GM18858 (cell line): ENCODE measurements around the gene GTF2H1.
"Not testable (repeated sequence)": the region's sequence is repeated elsewhere in the genome, so short reads cannot be mapped to it uniquely, and the experiment has no call there.

ENCODE experiments used
- ATAC-seq: cut with Tn5 transposase; IDR thresholded peaks from one replicate; pipeline ENCODE4 v1.9.1; 2021; ENCODE audit not compliant: unreplicated experiment

GTF2H1 gene

DNA sequence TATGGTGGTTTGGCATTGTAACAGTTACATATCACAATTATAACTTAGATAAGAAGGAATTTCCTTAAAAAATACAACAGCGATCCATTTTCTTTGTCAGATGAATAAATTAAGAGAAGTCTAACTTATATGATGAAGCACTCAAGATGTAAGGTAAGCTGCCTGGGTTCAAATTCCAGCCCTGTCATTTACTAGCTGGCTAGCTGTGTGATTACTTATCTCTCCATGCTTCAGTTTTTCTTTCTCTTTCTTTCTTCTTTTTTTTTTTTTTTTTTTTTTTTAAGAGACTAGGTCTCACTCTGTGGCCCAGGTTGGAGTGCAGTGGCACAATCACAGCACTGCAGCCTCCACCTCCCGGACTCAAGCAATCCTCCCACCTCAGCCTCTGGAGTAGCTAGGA lies 49.8 kb downstream of the GTF2H1 start:
- ATAC-seq: no peak

DNA sequence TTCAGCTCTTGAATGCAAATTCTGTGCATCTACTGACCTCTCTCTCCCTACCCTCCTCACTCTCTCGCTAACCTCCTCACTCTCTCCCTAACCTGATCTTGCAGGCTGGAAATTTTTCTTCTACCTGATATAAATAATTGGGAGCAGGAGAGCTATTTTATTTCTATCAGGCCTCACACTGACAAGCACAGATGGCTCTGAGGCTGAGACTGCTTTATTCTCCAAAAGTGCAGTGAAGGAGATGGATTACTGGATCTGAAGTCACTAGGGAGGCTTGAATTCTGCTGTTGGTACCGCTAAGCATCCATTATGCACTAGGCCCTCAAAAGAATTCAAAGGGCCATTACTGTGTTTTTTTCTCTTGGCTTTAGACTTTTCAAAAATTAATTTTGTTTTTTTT lies 52.6 kb downstream of the GTF2H1 start:
- ATAC-seq: no peak

DNA sequence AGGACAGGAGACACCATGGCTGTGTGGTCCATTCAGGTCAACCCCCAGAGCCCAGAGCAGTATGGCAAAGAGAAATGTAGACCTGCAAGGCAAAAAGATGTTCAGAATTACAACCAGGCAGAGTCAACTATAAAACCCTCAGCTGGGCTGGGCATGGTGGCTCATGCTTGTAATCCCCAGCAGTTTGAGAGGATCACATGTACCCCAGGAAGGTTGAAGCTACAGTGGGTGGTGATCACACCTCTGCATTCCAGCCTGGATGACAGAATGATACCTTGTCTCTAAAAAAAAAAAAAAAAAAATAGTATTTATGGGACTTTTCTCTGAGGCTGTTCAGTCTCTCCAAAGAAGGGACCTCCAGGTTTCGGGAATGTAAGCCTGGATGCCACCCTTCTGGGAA lies 53.6 kb downstream of the GTF2H1 start:
- ATAC-seq: no peak

DNA sequence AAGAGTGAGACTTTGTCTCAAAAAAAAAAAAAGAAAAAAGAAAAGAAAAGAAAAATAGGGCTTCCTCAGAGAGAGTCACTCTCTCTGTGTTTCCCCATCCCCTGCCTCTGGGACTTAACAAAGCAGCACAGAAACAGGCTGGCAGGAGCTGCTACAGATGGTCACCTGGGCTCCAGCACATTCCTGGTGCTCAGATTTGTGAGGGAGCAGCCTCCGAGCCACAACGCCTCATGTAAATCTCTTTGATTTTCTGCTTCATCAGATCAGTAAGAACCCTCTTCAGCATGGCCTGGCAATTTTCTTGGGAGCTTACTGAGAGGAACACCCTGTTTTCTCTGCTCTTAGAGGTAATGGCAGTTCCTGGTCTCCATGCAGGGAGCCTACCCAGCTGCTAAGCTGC lies 56.8 kb downstream of the GTF2H1 start:
- no peak for ATAC-seq

- ATAC-seq: peak; percentile 88
Observed at GRCh38 chr11:18383388-18384156, 61.2 kb downstream of the GTF2H1 start.

DNA sequence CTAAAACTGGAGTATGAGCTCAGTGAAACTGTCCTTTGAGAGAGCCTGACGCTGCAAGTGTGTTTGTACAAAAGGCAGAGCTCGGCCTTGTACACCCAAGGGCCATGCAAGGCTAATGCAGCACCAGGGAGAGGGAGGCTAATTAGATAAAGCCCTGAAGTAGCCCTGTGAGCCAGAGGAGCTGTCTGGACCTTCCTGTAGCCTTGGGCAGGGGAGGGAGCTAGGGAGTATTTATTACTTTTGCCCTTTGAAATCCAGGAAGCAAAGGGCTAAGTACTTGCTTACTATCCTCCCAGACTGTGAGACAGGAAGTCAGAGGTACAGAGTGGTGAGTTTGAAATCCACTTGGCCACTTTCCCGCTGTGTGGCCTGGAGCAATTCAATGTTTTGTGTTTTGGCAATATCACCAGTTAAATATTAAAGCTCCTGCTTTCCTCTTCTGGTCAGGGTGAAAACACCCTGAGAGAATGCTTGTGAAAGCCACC lies 61.8 kb downstream of the GTF2H1 start:
- ATAC-seq: peak; percentile 20

DNA sequence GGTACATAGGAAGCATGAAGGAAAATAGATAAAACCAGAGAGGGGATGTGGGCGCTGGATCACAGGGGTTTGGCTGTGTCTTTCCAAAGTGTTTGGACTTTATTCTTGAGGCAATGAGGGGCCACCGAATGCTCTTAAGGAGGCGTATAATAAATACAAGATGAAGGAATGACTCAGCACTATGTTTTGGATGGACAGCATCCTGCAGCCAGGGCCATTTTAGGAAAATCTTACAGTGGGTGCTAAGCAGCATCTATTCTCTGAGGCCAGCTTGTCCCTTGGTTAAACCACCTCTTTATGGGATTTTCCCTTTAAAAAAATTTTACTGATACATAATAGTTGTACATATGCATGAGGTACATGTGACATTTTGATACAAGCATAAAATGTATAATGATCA lies 67.7 kb downstream of the GTF2H1 start:
- no peak for ATAC-seq

GRCh38 chr11:18392434-18393321 lies 70.3 kb downstream of the GTF2H1 start:
- ATAC-seq: no peak

DNA sequence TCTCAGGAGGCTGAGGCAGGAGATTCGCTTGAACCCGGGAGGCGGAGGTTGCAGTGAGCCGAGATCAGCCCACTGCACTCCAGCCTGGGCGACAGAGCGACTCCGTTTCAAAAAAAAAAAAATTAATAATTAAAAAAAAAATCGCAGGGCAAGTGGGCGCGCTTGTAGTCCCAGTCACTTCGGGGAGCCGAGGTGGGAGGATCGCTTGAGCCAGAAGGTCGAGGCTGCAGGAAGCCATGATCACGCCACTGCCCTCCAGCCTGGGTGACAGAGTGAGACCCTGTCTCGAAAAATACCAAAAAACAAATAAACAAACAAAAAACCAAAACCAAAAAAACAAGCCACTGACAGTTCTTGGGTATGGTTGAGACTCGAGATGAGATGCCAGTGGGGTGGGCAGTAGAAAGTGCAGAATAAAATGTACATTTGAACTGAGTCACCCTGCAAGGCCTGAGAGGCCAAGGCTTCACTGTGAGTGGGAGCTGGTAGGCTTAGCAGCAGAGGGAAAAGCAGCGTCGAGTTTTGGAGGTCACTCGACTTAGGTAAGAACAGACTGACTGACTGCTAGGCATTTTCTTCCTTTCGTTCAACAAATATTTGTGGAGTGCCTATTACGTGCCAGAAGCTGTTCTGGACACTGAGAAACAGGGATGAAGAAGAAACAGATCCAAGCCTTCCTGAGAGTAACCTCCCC lies 71.4 kb downstream of the GTF2H1 start:
- ATAC-seq: peak; percentile 0

DNA sequence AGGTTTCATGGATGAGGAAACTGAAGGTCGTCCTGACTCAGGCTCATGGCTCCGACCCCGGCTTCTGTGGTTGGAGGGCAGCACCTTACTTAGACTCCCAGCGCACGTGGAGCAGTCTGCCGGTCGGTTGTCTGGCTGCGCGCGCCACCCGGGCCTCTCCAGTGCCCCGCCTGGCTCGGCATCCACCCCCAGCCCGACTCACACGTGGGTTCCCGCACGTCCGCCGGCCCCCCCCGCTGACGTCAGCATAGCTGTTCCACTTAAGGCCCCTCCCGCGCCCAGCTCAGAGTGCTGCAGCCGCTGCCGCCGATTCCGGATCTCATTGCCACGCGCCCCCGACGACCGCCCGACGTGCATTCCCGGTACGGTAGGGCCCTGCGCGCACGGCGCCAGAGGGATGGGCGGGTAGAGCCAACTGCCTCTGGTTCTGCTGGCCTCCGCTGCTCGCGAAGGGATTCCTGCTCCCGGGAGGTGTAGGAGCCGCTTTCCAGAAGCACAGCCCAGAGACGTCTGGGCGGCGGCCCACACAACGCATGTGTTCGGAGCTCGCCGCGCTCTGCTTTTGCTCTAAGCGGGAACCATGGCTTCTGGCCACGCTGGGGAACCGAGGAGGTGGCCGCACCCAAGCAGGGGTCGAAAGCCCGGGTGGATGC lies 72.0 kb downstream of the GTF2H1 start, which contains the start of gene LDHA:
Gene LDHA (plus strand): TSS at position 289 of the 653 bp plus-strand sequence. CDS start 2,280 bp downstream, outside the sequence.
- ATAC-seq: peak; percentile 54

DNA sequence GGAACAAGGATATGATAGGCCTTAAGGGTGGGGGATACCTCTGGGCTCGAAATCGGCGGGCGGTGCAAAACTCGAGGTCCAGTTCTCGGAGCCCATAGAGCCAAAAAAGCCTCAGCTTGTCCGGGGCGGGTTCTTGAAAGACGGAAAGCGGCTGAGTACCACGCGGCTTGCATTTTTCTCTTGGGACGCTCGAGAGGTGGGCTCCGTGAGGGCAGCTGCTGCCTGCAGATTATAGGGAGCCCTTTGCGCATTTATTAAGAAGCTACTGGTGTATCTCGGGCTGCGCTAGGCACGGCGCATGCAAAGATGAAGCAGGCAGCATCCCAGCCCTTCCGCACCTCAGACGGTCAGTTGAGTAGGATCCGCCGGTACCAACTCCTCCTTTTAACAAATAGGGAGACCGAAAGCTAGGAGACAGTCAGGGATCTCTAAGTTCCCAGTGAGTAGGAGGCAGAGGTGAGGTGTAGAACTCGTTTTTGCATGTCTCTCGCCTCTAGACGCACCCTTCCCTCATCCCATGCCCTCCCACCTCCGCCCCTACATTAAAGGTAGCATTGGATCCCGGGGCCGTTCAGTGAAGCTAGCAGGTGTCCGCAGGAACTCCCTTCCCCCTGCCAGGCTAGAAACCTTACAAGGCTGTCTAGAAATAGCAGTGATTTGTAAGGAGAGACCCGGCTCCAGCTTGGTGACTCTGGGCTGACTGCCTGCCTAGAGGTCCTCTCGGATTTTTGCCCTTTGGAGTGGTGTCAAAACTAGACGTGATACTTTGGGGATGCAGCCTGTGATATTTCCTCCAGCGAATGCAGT lies 72.8 kb downstream of the GTF2H1 start:
- no peak for ATAC-seq

DNA sequence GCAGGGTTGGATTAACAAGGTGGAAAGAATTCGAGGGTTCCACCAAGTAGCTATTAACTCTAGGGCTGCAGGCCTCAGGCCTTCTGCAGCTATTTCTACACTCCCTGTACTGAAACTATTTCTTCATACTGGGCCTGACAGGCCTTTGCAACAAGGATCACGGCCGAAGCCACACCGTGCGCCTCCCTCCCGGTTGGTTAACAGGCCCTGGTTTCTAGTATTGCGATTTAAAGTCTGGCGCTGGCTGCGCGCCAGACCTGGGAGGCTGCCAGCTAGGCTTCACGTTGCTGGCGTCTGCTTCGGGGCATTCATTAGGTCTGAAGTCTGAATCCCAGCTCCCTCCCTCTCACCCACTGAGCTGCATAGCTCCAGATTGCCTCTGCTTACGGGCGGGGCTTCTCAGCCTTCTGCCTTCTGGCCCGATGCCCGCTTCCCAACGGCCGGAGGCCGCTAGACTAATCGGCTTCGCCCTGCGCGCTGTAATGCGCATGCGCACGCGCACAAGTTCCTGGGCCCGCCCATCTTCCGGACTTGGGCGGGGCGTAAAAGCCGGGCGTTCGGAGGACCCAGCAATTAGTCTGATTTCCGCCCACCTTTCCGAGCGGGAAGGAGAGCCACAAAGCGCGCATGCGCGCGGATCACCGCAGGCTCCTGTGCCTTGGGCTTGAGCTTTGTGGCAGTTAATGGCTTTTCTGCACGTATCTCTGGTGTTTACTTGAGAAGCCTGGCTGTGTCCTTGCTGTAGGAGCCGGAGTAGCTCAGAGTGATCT lies 73.6 kb downstream of the GTF2H1 start:
- peak; percentile 51 for ATAC-seq

- no peak for ATAC-seq
Observed at GRCh38 chr11:18397921-18398320, 75.6 kb downstream of the GTF2H1 start.

GRCh38 chr11:18401077-18401476 lies 78.7 kb downstream of the GTF2H1 start:
- ATAC-seq: not testable (repeated sequence)

- ATAC-seq: no peak
Observed at GRCh38 chr11:18404062-18404461, 81.7 kb downstream of the GTF2H1 start.

DNA sequence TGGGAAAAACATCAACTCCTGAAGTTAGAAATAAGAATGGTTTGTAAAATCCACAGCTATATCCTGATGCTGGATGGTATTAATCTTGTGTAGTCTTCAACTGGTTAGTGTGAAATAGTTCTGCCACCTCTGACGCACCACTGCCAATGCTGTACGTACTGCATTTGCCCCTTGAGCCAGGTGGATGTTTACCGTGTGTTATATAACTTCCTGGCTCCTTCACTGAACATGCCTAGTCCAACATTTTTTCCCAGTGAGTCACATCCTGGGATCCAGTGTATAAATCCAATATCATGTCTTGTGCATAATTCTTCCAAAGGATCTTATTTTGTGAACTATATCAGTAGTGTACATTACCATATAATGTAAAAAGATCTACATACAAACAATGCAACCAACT lies 85.0 kb downstream of the GTF2H1 start:
- ATAC-seq: not testable (repeated sequence)

DNA sequence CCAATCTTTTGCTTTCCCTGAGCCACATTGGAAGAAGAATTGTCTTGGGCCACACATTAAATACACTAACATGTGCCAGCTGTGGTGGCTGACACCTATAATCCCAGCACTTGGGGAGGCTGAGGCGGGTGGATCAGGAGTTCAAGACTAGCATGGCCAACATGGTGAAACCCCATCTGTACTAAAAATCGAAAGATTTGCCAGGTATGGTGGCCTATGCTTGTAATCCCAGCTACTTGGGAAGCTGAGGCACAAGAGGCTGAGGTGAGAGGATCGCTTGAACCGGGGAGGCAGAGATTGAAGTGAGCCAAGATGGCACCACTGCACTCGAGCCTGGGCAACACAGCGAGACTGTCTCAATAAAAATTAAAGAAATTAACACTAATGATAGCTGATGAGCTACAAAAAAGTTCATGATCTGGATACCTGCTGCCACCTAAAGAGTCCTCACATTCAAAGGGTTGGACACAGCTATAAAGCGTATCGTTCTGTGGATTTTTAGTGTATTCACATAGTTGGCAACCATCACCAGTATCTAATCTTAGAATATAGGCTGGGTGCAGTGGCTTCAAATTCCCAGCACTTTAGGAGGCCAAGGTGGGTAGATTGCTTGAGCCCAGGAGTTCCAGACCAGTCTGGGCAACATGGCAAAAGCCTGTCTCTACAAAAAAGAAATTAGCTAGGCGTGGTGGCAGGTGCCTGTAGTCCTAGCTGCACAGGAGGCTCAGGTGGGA lies 86.4 kb downstream of the GTF2H1 start:
- ATAC-seq: no peak

GRCh38 chr11:18416459-18416858 lies 94.1 kb downstream of the GTF2H1 start:
- ATAC-seq: no peak
